Activated T-cell treated with anti-CD3 and anti-CD28 coated beads, Interleukin-2, amount 50 U/mL, for 72 hours (primary cell): Measurements from ENCODE around the gene PPIP5K1. TPM values are rescaled to one million over a fixed set of nuclear protein-coding genes. Genes with fewer than 3 reads are reported as not detected.

Experiments
- ATAC-seq, 2 donors: fragments of 150-1000 bp; cut with Tn5 transposase; replicated peaks in 1 of 2; 2 replicates each; pipeline ENCODE4 v1.10.0; 2021; ENCODE audit warnings: moderate library complexity in 2 of 2, mild to moderate bottlenecking in 1 of 2
- DNase-seq, 2 donors: peaks; one replicate each; pipeline ENCODE4 v3.0.0; 2021 to 2022; ENCODE audit warnings: mixed read lengths in 1 of 2
- H3K27ac Mint-ChIP-seq: one replicate; pipeline ENCODE4 v1.8.0; 2022; ENCODE audit warnings: mild to moderate bottlenecking, moderate library complexity, mixed read lengths
- H3K27me3 Mint-ChIP-seq: one replicate; pipeline ENCODE4 v1.8.0; 2022; ENCODE audit warnings: low read depth, mixed read lengths
- H3K36me3 Mint-ChIP-seq, 2 donors: one replicate each; pipeline ENCODE4 v1.8.0; 2022; ENCODE audit warnings: mixed read lengths in 2 of 2, mild to moderate bottlenecking in 1 of 2; ENCODE audit not compliant: insufficient read depth in 2 of 2
- H3K4me1 Mint-ChIP-seq: one replicate; pipeline ENCODE4 v1.8.0; 2022; ENCODE audit warnings: low read depth, mixed read lengths
- H3K4me3 Mint-ChIP-seq, 2 donors: one replicate each; pipeline ENCODE4 v1.8.0; 2022; ENCODE audit warnings: mild to moderate bottlenecking in 2 of 2, mixed read lengths in 2 of 2, moderate library complexity in 2 of 2
- H3K9me3 Mint-ChIP-seq, 2 donors: one replicate each; pipeline ENCODE4 v1.8.0; 2022; ENCODE audit warnings: mixed read lengths in 2 of 2
- total RNA-seq, 2 donors: library from RNA; stranded (reverse); gene quantifications; one replicate each; pipeline ENCODE4 v1.2.3, GENCODE V29; 2022

PPIP5K1 gene
- total RNA-seq, 2 donors from 2014 or later, result 38.5 to 50.0 TPM

DNA sequence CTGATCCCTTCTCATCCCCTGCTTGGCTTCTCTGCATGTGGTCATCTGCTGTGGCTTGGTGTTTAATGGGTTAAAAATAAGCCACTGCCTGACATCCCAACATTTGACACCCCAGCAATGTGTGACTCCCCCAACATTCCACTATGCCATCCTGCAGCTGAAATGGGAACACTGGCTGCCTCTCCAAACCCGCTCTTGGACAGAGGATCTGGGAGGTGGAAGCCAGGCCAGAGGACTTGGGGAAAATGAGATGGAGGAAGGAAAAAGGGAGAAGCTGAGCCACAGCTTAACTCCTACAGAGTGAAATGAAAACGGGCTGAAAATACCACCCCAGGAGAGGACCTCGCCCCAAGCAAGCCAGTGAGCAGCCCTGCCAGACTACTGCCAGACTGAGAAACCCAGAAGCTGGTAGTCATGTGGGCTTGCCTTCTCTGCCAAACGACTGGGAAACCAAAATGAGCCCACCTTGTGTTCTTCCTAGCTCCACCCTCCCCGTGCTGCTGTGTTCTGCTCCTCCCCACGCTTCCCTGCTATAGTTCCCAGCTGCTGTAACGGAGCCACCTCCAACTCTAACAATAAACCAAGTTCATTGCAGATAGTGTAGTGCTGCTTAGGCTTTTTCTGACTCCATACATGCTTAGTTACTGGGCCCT is 58.9 kb downstream of the PPIP5K1 start:
- H3K9me3 Mint-ChIP-seq, result no peaks in the 10 kb centered on the region
- ATAC-seq (no peak), DNase-seq (no peak)
- H3K4me1 Mint-ChIP-seq, result no peaks in the 10 kb centered on the region
- H3K4me3 Mint-ChIP-seq, result no peak overlapping the region
- H3K27me3 Mint-ChIP-seq, result no peaks in the 10 kb centered on the region
- no peak overlapping the region for H3K27ac Mint-ChIP-seq
- H3K36me3 Mint-ChIP-seq, result no peaks in the 10 kb centered on the region

DNA sequence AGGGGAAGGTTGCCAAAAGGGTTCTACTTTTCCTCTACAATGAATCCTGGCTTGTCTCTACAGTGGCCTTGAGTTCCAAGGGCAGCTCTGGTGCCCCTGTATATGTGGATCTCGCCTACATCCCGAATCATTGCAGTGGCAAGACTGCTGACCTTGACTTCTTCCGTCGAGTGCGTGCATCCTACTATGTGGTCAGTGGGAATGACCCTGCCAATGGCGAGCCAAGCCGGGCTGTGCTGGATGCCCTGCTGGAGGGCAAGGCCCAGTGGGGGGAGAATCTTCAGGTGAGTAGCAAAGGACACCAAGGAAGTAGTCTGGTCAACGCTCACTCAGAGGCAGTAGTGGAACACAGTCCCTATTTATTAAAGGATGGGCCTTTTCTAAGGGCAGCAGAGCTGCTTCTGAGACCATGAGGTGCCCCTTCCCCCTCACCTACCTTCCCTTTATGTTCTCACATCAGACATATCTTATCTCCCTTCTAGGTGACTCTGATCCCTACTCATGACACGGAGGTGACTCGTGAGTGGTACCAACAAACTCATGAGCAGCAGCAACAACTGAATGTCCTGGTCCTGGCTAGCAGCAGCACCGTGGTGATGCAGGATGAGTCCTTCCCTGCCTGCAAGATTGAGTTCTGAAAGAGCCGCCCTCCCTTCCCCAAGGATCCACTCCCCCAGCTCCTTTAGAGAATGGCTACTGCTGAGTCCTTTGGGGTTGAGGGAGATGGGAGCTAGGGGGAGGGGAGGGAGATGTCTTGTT is 60.2 kb downstream of the PPIP5K1 start:
- Mint-ChIP-seq H3K27ac (no peak overlapping the region), H3K27me3 (no peaks in the 10 kb centered on the region), H3K4me1 (peaks cover 8% of the 10 kb centered on the region), H3K9me3 (no peaks in the 10 kb centered on the region), H3K36me3 (no peaks in the 10 kb centered on the region), H3K4me3 (no peak overlapping the region)
- ATAC-seq, result peak in 1 of 2 donors; percentile 24
- DNase-seq, result no peak

DNA sequence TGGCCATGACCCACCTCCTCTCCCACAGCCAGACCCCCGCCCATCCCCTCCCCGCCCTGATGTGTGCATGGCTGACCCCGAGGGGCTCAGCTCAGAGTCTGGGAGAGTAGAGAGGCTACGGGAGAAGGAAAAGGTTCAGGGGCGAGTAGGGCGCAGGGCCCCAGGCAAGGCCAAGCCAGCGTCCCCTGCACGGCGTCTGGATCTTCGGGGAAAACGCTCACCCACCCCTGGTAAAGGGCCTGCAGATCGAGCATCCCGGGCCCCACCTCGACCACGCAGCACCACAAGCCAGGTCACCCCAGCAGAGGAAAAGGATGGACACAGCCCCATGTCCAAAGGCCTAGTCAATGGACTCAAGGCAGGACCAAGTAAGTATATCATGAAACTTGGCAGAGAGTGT is 60.9 kb downstream of the PPIP5K1 start:
- Mint-ChIP-seq H3K27me3 (no peaks in the 10 kb centered on the region), H3K4me1 (peaks cover 8% of the 10 kb centered on the region), H3K4me3 (no peak overlapping the region), H3K27ac (no peak overlapping the region), H3K36me3 (no peaks in the 10 kb centered on the region), H3K9me3 (no peaks in the 10 kb centered on the region)
- no peak for DNase-seq
- ATAC-seq, result no peak

DNA sequence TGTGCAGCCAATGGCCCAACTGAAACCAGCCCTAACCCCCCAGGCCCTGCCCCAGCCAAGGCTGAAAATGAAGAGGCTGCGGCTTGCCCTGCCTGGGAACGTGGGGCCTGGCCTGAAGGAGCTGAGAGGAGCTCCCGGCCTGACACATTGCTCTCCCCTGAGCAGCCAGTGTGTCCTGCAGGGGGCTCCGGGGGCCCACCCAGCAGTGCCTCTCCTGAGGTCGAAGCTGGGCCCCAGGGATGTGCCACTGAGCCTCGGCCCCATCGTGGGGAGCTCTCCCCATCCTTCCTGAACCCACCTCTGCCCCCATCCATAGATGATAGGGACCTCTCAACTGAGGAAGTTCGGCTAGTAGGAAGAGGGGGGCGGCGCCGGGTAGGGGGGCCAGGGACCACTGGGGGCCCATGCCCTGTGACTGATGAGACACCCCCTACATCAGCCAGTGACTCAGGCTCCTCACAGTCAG is 61.4 kb downstream of the PPIP5K1 start:
- Mint-ChIP-seq H3K4me1 (peaks cover 8% of the 10 kb centered on the region), H3K27me3 (no peaks in the 10 kb centered on the region), H3K9me3 (no peaks in the 10 kb centered on the region), H3K27ac (no peak overlapping the region), H3K4me3 (no peak overlapping the region), H3K36me3 (no peaks in the 10 kb centered on the region)
- DNase-seq, result no peak
- no peak for ATAC-seq

DNA sequence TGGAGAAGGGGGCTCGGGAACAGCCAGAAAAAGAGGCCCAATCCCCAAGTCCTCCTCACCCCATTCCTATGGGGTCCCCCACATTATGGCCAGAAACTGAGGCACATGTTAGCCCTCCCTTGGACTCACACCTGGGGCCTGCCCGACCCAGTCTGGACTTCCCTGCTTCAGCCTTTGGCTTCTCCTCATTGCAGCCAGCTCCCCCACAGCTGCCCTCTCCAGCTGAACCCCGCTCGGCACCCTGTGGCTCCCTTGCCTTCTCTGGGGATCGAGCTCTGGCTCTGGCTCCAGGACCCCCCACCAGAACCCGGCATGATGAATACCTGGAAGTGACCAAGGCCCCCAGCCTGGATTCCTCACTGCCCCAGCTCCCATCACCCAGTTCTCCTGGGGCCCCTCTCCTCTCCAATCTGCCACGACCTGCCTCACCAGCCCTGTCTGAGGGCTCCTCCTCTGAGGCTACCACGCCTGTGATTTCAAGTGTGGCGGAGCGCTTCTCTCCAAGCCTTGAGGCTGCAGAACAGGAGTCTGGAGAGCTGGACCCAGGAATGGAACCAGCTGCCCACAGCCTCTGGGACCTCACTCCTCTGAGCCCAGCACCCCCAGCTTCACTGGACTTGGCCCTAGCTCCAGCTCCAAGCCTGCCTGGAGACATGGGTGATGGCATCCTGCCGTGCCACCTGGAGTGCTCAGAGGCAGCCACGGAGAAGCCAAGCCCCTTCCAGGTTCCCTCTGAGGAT is 62.0 kb downstream of the PPIP5K1 start:
- ATAC-seq, result no peak
- no peak overlapping the region for H3K27ac Mint-ChIP-seq
- no peaks in the 10 kb centered on the region for H3K9me3 Mint-ChIP-seq
- no peak overlapping the region for H3K4me3 Mint-ChIP-seq
- H3K27me3 Mint-ChIP-seq, result no peaks in the 10 kb centered on the region
- no peaks in the 10 kb centered on the region for H3K36me3 Mint-ChIP-seq
- peaks cover 8% of the 10 kb centered on the region for H3K4me1 Mint-ChIP-seq
- DNase-seq, result no peak

DNA sequence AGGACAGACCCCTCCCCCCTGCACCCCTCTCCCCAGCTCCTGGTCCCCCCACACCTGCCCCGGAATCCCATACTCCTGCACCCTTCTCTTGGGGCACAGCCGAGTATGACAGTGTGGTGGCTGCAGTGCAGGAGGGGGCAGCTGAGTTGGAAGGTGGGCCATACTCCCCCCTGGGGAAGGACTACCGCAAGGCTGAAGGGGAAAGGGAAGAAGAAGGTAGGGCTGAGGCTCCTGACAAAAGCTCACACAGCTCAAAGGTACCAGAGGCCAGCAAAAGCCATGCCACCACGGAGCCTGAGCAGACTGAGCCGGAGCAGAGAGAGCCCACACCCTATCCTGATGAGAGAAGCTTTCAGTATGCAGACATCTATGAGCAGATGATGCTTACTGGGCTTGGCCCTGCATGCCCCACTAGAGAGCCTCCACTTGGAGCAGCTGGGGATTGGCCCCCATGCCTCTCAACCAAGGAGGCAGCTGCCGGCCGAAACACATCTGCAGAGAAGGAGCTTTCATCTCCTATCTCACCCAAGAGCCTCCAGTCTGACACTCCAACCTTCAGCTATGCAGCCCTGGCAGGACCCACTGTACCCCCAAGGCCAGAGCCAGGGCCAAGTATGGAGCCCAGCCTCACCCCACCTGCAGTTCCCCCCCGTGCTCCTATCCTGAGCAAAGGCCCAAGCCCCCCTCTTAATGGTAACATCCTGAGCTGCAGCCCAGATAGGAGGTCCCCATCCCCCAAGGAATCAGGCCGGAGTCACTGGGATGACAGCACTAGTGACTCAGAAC is 62.8 kb downstream of the PPIP5K1 start:
- H3K4me3 Mint-ChIP-seq, result no peak overlapping the region
- H3K4me1 Mint-ChIP-seq, result peaks cover 8% of the 10 kb centered on the region
- no peaks in the 10 kb centered on the region for H3K27me3 Mint-ChIP-seq
- no peaks in the 10 kb centered on the region for H3K9me3 Mint-ChIP-seq
- ATAC-seq (no peak), DNase-seq (no peak)
- H3K27ac Mint-ChIP-seq, result no peak overlapping the region
- H3K36me3 Mint-ChIP-seq, result no peaks in the 10 kb centered on the region

DNA sequence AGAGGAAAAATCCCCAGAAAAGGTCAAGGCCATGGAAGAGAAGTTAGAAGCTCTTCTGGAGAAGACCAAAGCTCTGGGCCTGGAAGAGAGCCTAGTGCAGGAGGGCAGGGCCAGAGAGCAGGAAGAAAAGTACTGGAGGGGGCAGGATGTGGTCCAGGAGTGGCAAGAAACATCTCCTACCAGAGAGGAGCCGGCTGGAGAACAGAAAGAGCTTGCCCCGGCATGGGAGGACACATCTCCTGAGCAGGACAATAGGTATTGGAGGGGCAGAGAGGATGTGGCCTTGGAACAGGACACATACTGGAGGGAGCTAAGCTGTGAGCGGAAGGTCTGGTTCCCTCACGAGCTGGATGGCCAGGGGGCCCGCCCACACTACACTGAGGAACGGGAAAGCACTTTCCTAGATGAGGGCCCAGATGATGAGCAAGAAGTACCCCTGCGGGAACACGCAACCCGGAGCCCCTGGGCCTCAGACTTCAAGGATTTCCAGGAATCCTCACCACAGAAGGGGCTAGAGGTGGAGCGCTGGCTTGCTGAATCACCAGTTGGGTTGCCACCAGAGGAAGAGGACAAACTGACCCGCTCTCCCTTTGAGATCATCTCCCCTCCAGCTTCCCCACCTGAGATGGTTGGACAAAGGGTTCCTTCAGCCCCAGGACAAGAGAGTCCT is 63.6 kb downstream of the PPIP5K1 start:
- Mint-ChIP-seq H3K4me3 (no peak overlapping the region), H3K27ac (no peak overlapping the region), H3K4me1 (peaks cover 8% of the 10 kb centered on the region)

DNA sequence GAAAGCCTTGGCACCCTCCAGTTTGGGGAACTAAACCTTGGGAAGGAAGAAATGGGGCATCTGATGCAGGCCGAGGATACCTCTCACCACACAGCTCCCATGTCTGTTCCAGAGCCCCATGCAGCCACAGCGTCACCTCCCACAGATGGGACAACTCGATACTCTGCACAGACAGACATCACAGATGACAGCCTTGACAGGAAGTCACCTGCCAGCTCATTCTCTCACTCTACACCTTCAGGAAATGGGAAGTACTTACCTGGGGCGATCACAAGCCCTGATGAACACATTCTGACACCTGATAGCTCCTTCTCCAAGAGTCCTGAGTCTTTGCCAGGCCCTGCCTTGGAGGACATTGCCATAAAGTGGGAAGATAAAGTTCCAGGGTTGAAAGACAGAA is 64.9 kb downstream of the PPIP5K1 start:
- H3K27ac Mint-ChIP-seq, result no peak overlapping the region
- ATAC-seq, result peak; percentile 29 to 41
- H3K9me3 Mint-ChIP-seq, result no peaks in the 10 kb centered on the region
- no peak for DNase-seq
- no peak overlapping the region for H3K4me3 Mint-ChIP-seq
- no peaks in the 10 kb centered on the region for H3K36me3 Mint-ChIP-seq
- H3K27me3 Mint-ChIP-seq, result no peaks in the 10 kb centered on the region
- H3K4me1 Mint-ChIP-seq, result peaks cover 8% of the 10 kb centered on the region

More for the DNA sequence above, 63.6 kb downstream of the PPIP5K1 start:
- Mint-ChIP-seq H3K27me3 (no peaks in the 10 kb centered on the region), H3K9me3 (no peaks in the 10 kb centered on the region), H3K36me3 (no peaks in the 10 kb centered on the region)
- DNase-seq (no peak), ATAC-seq (no peak)

DNA sequence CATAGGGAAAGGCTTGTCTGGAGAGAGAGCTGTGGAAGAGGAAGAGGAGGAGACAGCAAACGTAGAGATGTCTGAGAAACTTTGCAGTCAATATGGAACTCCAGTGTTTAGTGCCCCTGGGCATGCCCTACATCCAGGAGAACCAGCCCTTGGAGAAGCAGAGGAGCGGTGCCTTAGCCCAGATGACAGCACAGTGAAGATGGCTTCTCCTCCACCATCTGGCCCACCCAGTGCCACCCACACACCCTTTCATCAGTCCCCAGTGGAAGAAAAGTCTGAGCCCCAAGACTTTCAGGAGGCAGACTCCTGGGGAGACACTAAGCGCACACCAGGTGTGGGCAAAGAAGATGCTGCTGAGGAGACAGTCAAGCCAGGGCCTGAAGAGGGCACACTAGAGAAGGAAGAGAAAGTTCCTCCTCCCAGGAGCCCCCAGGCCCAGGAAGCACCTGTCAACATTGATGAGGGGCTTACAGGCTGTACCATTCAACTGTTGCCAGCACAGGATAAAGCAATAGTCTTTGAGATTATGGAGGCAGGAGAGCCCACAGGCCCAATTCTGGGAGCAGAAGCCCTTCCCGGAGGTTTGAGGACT is 65.7 kb downstream of the PPIP5K1 start:
- Mint-ChIP-seq H3K9me3 (no peaks in the 10 kb centered on the region), H3K27me3 (peaks cover 5% of the 10 kb centered on the region), H3K27ac (no peak overlapping the region), H3K4me3 (no peak overlapping the region), H3K4me1 (peaks cover 11% of the 10 kb centered on the region), H3K36me3 (no peaks in the 10 kb centered on the region)
- ATAC-seq (no peak), DNase-seq (no peak)

DNA sequence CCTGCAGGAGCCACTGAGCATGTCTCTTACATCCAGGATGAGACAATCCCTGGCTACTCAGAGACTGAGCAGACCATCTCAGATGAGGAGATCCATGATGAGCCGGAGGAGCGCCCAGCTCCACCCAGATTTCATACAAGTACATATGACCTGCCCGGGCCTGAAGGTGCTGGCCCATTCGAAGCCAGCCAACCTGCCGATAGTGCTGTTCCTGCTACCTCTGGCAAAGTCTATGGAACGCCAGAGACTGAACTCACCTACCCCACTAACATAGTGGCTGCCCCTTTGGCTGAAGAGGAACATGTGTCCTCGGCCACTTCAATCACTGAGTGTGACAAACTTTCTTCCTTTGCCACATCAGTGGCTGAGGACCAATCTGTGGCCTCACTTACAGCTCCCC is 66.4 kb downstream of the PPIP5K1 start:
- Mint-ChIP-seq H3K36me3 (no peaks in the 10 kb centered on the region), H3K4me1 (peaks cover 18% of the 10 kb centered on the region), H3K27ac (no peak overlapping the region), H3K4me3 (no peak overlapping the region), H3K27me3 (peaks cover 11% of the 10 kb centered on the region), H3K9me3 (no peaks in the 10 kb centered on the region)
- DNase-seq, result no peak
- no peak for ATAC-seq

DNA sequence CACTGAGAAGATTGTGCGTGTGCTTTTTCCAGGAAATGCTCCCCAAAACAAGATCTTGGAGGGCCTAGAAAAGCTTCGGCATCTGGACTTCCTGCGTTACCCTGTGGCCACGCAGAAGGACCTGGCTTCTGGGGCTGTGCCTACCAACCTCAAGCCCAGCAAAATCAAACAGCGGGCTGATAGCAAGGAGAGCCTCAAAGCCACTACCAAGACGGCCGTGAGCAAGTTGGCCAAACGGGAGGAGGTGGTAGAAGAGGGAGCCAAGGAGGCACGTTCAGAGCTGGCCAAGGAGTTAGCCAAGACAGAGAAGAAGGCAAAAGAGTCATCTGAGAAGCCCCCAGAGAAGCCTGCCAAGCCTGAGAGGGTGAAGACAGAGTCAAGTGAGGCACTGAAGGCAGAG is 67.8 kb downstream of the PPIP5K1 start:
- Mint-ChIP-seq H3K27me3 (peaks cover 25% of the 10 kb centered on the region), H3K4me1 (peaks cover 32% of the 10 kb centered on the region), H3K4me3 (no peak overlapping the region), H3K9me3 (no peaks in the 10 kb centered on the region), H3K27ac (no peak overlapping the region), H3K36me3 (no peaks in the 10 kb centered on the region)
- no peak for DNase-seq
- ATAC-seq, result no peak

DNA sequence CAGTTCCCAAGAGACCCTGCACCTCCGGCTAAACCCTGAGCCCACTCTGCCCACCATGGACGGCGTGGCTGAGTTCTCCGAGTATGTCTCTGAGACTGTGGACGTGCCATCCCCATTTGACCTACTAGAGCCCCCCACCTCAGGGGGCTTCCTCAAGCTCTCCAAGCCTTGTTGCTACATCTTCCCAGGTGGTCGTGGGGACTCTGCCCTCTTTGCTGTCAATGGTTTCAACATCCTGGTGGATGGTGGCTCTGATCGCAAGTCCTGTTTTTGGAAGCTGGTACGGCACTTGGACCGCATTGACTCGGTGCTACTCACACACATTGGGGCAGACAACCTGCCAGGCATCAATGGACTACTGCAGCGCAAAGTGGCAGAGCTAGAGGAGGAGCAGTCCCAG is 68.6 kb downstream of the PPIP5K1 start:
- DNase-seq, result no peak
- Mint-ChIP-seq H3K4me3 (no peak overlapping the region), H3K27me3 (peaks cover 33% of the 10 kb centered on the region), H3K36me3 (no peaks in the 10 kb centered on the region), H3K27ac (no peak overlapping the region), H3K4me1 (peaks cover 40% of the 10 kb centered on the region), H3K9me3 (no peaks in the 10 kb centered on the region)
- ATAC-seq, result no peak
